PC-3 (cell line): Measurements from ENCODE around the gene PKLR. TPM values are rescaled to one million over a fixed set of nuclear protein-coding genes. Genes with fewer than 3 reads are reported as not detected.

Experiments
- ATAC-seq: fragments of 200-7000 bp; cut with Tn5 transposase; 2 replicates; pipeline ENCODE4 v1.9.1; 2020; ENCODE audit warnings: mild to moderate bottlenecking, moderate library complexity
- BruUV-seq: library from RNA; stranded (reverse); fragments of 400-500 nt; replicated peaks from 2 replicates; lab custom pipeline; 2021; lab: Mats Ljungman, UMichigan
- CTCF ChIA-PET: fragments of 300-600 bp; sonication (Branson Sonifier 250); formaldehyde crosslinking; loops from one replicate; lab custom pipeline; 2022; ENCODE audit warnings: antibody characterized with exemption; lab: Charles Lee
- POLR2A ChIA-PET: fragments of 300-600 bp; sonication (Branson Sonifier 250); formaldehyde crosslinking; loops from one replicate; lab custom pipeline; 2022; ENCODE audit warnings: antibody characterized with exemption; ENCODE audit not compliant: unreplicated experiment; lab: Charles Lee
- DNase-seq: peaks from one replicate; pipeline ENCODE4 v3.0.0-alpha.2; 2015
- H2AFZ ChIP-seq: fragments of 300-600 bp; sonication (generic); 2 replicates; pipeline ENCODE4 v1.6.0; 2016; ENCODE audit warnings: antibody characterized with exemption, low read length
- H3F3A ChIP-seq: fragments of 300-600 bp; sonication (generic); one replicate; pipeline ENCODE4 v1.6.0; 2017; ENCODE audit warnings: antibody characterized with exemption, low read length, control low read depth, mild to moderate bottlenecking; ENCODE audit not compliant: unreplicated experiment
- H3K27ac ChIP-seq: fragments of 300-600 bp; sonication (generic); 2 replicates; pipeline ENCODE4 v1.5.1; 2016; ENCODE audit warnings: mild to moderate bottlenecking, low read length
- H3K27me3 ChIP-seq: fragments of 300-600 bp; sonication (generic); 2 replicates; pipeline ENCODE4 v1.6.1; 2016; ENCODE audit warnings: low read length, mixed read lengths
- H3K36me3 ChIP-seq: fragments of 300-600 bp; sonication (generic); 2 replicates; pipeline ENCODE4 v1.6.1; 2016; ENCODE audit warnings: low read depth, mixed run types, low read length, mixed read lengths
- H3K4me1 ChIP-seq: fragments of 300-600 bp; sonication (generic); 2 replicates; pipeline ENCODE4 v1.5.1; 2016; ENCODE audit warnings: low read length; ENCODE audit not compliant: insufficient read depth
- H3K4me2 ChIP-seq: fragments of 300-600 bp; sonication (generic); 2 replicates; pipeline ENCODE4 v1.6.0; 2016; ENCODE audit warnings: low read length
- H3K4me3 ChIP-seq: fragments of 300-600 bp; sonication (generic); 2 replicates; pipeline ENCODE4 v1.5.1; 2016; ENCODE audit warnings: mild to moderate bottlenecking, low read length, mixed read lengths
- H3K79me2 ChIP-seq: fragments of 300-600 bp; sonication (generic); 2 replicates; pipeline ENCODE4 v1.6.1; 2017; ENCODE audit warnings: low read length, mixed read lengths
- H3K9ac ChIP-seq: fragments of 300-600 bp; sonication (generic); 2 replicates; pipeline ENCODE4 v1.6.0; 2016; ENCODE audit warnings: mild to moderate bottlenecking, low read length
- H3K9me2 ChIP-seq: fragments of 300-600 bp; sonication (generic); replicated peaks from 2 replicates; pipeline ENCODE4 v1.6.1; 2016; ENCODE audit warnings: mixed run types, low read length, mixed read lengths
- H3K9me3 ChIP-seq: fragments of 300-600 bp; sonication (generic); 2 replicates; pipeline ENCODE4 v1.6.1; 2016; ENCODE audit warnings: low read length, mixed read lengths
- H4K20me1 ChIP-seq: fragments of 300-600 bp; sonication (generic); 2 replicates; pipeline ENCODE4 v1.6.1; 2016; ENCODE audit warnings: low read length, mixed read lengths
- CTCF ChIP-seq: fragments of 300-600 bp; sonication (generic); conservative IDR thresholded peaks from 2 replicates; pipeline ENCODE4 v1.5.1; 2017; ENCODE audit warnings: antibody characterized with exemption, low read depth, mild to moderate bottlenecking, low read length
- EZH2 ChIP-seq: fragments of 300-600 bp; sonication (generic); IDR thresholded peaks from one replicate; pipeline ENCODE4 v1.6.1; 2017; ENCODE audit warnings: antibody characterized with exemption, mild to moderate bottlenecking, low read length; ENCODE audit not compliant: unreplicated experiment
- EZH2phosphoT487 ChIP-seq: fragments of 300-600 bp; sonication (generic); IDR thresholded peaks from 2 replicates; pipeline ENCODE4 v1.6.1; 2018; ENCODE audit warnings: mild to moderate bottlenecking, antibody characterized with exemption, low read length, borderline replicate concordance
- intact Hi-C: fragments of 100-400 bp; cut with micrococcal nuclease; formaldehyde crosslinking; loops from 2 replicates; pipeline ENCODE4 v1.9.0; 2023
- total RNA-seq: library from RNA; depleted of rRNA; stranded (reverse); fragments of >200 nt; gene quantifications from 2 replicates; pipeline ENCODE4 v1.2.3, GENCODE V29; 2014

Gene PKLR
- total RNA-seq, 1 experiment from 2014 or later = not detected

GRCh38 chr1:155305881-155306391 lies 4.7 kb upstream of the PKLR start:
- Histone ChIP-seq H3K4me3 (no peak overlapping the region), H3K9me3 (no peaks in the 10 kb centered on the region), H3K36me3 (peaks cover 8% of the 10 kb centered on the region; the same call in 1 of the 2 replicates), H2AFZ (no peak overlapping the region), H4K20me1 (no peaks in the 10 kb centered on the region), H3K4me1 (peaks cover 17% of the 10 kb centered on the region; the same call in 1 of the 2 replicates), H3K27me3 (no peaks in the 10 kb centered on the region), H3K9ac (no peak overlapping the region), H3K27ac (no peak overlapping the region), H3K4me2 (no peak overlapping the region), H3K79me2 (peaks cover 23% of the 10 kb centered on the region), H3K9me2 (no peaks in the 10 kb centered on the region), H3F3A (no peaks in the 10 kb centered on the region)
- ATAC-seq (no peak), DNase-seq (peak; percentile 25)
- TF ChIP-seq EZH2phosphoT487 (no peak), EZH2 (no peak), CTCF (no peak)
- ChIA-PET CTCF (interaction anchor here (0.6 kb wide), 1 partner anchor 28 kb away, joined by 3 read pairs; no protein-coding TSS in a partner anchor), POLR2A (no interaction called here)
- BruUV-seq = no TSS peak
- intact Hi-C loops = no loop called here

GRCh38 chr1:155304558-155305063 lies 3.4 kb upstream of the PKLR start:
- H3K79me2 ChIP-seq = peaks cover 10% of the 10 kb centered on the region
- H3K9ac ChIP-seq = no peak overlapping the region
- no peaks in the 10 kb centered on the region for H3K9me3 ChIP-seq
- H3K4me1 ChIP-seq = peaks cover 11% of the 10 kb centered on the region; the same call in 1 of the 2 replicates
- H4K20me1 ChIP-seq = no peaks in the 10 kb centered on the region
- H3K4me3 ChIP-seq = no peak overlapping the region
- no peaks in the 10 kb centered on the region for H3K27me3 ChIP-seq
- H3K4me2 ChIP-seq = no peak overlapping the region
- H3K27ac ChIP-seq = no peak overlapping the region
- intact Hi-C loops = no loop called here
- POLR2A ChIA-PET = no interaction called here
- ATAC-seq (no peak), DNase-seq (no peak)
- no peaks in the 10 kb centered on the region for H3K36me3 ChIP-seq
- H3K9me2 ChIP-seq = no peaks in the 10 kb centered on the region
- no peaks in the 10 kb centered on the region for H3F3A ChIP-seq
- H2AFZ ChIP-seq = no peak overlapping the region
- TF ChIP-seq EZH2 (no peak), CTCF (no peak), EZH2phosphoT487 (no peak)
- CTCF ChIA-PET = no interaction called here
- no TSS peak for BruUV-seq
